Measurements from ENCODE around the gene BCL7A. TPM values are rescaled to one million over a fixed set of nuclear protein-coding genes. Genes with fewer than 3 reads are reported as not detected.
A peak's percentile ranks its signal among the peaks of the same experiment; 100 is the strongest.

BCL7A gene
- total and polyA plus RNA-seq, 9 of the 15 experiments (the other 6 are each of a cell fraction or from before 2014, with no cell fraction given), result 0.25 to 21.9 (median 14.9) TPM

GRCh38 chr12:122078141-122079032 lies 56.7 kb downstream of the BCL7A start, which contains the start of gene MLXIP (continued):
- TF ChIP-seq NFATC3 (IDR thresholded peaks at IDR 0.05) (no peak), PHF20 (IDR thresholded peaks at IDR 0.05; ENCODE audit: partially characterized antibody) (peak; percentile 15), RBFOX2 (IDR thresholded peaks at IDR 0.05; ENCODE audit: low read depth, low read length) (peak; percentile 81), CBFB (CRISPR knock-in tag; IDR thresholded peaks at IDR 0.05) (no peak), SNAPC5 (CRISPR knock-in tag; IDR thresholded peaks at IDR 0.05) (no peak), CBX3 (IDR thresholded peaks at IDR 0.05; ENCODE audit: borderline replicate concordance in 1 of 2, low read length in 2 of 2) (peak in 1 of 2 experiments; percentile 67; a peak in 1 of 3 replicates), ZNF444 (CRISPR knock-in tag; IDR thresholded peaks at IDR 0.05) (no peak), POLR2AphosphoS2 (IDR thresholded peaks at IDR 0.05; ENCODE audit: low read length) (0 out of 2 replicates have a peak, but pooled peaks have one; percentile 65), NFIX (CRISPR knock-in tag; IDR thresholded peaks at IDR 0.05; ENCODE audit: low read depth) (no peak), ZNF174 (CRISPR knock-in tag; IDR thresholded peaks at IDR 0.05) (no peak), VEZF1 (CRISPR knock-in tag; IDR thresholded peaks at IDR 0.05) (peak; percentile 93), DEAF1 (CRISPR knock-in tag; IDR thresholded peaks at IDR 0.05) (no peak), C11orf30 (IDR thresholded peaks at IDR 0.05; ENCODE audit: low read depth) (no peak), HDAC1 (IDR thresholded peaks at IDR 0.05) (peak in 1 of 2 experiments; percentile 86; a peak in 2 of 4 replicates), ZNF318 (IDR thresholded peaks at IDR 0.05; ENCODE audit: borderline replicate concordance in 1 of 2, low read depth in 1 of 2) (no peak), MEIS2 (IDR thresholded peaks at IDR 0.05; ENCODE audit: partially characterized antibody) (peak; percentile 44)
